GM06990 (cell line): ENCODE results near the gene TUB.

ENCODE experiments used
- DNase-seq: peaks from one replicate; pipeline ENCODE4 v3.0.0-alpha.2; 2011; ENCODE audit not compliant: insufficient read length; ENCODE audit errors: extremely low read depth
- H3K27me3 ChIP-seq: replicated peaks from 2 replicates; pipeline ENCODE4 v1.6.0; 2011; ENCODE audit warnings: low read length; ENCODE audit not compliant: control insufficient read depth, insufficient read depth
- H3K36me3 ChIP-seq: 2 replicates; pipeline ENCODE4 v1.5.1; 2011; ENCODE audit warnings: low read length; ENCODE audit not compliant: control insufficient read depth, insufficient read depth
- H3K4me3 ChIP-seq: replicated peaks from 2 replicates; pipeline ENCODE4 v1.5.1; 2011; ENCODE audit warnings: low read depth, mild to moderate bottlenecking, control low read depth, low read length
- TF ChIP-seq, protein P1 (sequence below): IDR thresholded peaks from 2 replicates; pipeline ENCODE4 v1.5.1; 2011; ENCODE audit warnings: low read length, control low read depth, mild to moderate bottlenecking, inconsistent platforms; ENCODE audit not compliant: insufficient read depth, poor library complexity, severe bottlenecking

Gene TUB

DNA sequence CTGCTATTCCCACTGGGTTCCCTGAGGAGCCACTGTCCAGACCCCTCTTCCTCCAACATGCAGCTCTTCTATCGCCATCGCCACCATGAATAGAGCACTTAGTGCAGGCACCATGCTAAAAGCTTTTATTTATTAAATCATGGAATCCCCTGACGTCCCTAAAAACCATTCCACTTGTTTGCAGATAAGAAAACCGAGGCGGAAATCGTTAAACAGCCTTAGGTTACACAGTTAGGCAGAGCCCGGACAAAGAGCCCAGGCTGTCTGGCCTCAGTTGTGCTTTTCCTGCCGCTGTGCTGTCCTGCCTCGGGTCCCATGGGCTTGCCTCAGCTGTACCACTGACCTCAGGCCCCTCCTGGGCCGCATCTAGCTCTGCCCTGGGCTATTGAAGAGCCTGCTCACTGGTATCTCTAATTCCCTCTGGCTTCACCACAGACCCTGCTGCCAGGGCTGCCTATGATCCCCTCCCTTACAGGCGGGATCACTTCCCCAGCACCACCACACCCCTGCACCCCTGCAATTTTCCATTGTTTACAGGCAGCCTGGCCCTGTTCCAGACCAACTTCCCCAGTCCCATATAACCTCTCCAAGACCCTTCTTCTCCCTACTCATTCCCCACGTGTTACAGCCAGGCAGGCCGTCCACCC is 13.0 kb upstream of the TUB start:
- no peaks in the 10 kb centered on the region for H3K36me3 ChIP-seq
- DNase-seq: no peak
- peaks cover 6% of the 10 kb centered on the region; the same call in 1 of the 2 replicates for H3K27me3 ChIP-seq
- TF ChIP-seq, protein P1, sequence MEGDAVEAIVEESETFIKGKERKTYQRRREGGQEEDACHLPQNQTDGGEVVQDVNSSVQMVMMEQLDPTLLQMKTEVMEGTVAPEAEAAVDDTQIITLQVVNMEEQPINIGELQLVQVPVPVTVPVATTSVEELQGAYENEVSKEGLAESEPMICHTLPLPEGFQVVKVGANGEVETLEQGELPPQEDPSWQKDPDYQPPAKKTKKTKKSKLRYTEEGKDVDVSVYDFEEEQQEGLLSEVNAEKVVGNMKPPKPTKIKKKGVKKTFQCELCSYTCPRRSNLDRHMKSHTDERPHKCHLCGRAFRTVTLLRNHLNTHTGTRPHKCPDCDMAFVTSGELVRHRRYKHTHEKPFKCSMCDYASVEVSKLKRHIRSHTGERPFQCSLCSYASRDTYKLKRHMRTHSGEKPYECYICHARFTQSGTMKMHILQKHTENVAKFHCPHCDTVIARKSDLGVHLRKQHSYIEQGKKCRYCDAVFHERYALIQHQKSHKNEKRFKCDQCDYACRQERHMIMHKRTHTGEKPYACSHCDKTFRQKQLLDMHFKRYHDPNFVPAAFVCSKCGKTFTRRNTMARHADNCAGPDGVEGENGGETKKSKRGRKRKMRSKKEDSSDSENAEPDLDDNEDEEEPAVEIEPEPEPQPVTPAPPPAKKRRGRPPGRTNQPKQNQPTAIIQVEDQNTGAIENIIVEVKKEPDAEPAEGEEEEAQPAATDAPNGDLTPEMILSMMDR: no peak
- no peak overlapping the region for H3K4me3 ChIP-seq

DNA sequence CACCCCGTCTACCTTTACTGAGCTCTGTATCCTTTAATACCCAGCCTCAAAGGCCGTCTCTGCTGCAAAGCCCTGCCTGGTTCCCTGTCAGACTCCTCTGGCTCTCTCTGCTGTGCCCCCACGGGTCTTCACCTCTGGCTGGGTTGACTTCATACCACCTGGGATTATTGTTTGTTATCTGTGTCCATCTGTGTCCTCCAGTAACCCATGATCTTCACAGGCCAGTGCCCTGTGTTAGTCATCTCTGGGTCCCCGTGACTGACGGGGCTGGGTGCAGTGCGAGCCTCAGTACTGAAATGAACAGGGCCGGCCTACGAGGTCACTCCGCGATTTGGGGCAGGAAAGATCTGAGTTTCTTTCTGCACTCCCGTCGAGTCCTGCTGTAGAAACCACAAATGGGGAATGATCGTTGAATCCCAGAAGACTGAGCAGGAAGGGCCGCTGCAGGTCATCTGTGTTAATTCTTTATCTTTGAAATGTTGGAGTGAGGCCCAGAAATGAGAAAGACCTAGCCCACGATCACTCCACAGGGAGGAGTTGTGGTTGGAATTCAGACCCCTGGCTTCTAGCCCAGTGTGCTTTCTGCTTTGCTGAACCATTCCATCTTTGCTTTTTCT is 12.3 kb upstream of the TUB start:
- no peak overlapping the region for H3K4me3 ChIP-seq
- no peak for DNase-seq

DNA sequence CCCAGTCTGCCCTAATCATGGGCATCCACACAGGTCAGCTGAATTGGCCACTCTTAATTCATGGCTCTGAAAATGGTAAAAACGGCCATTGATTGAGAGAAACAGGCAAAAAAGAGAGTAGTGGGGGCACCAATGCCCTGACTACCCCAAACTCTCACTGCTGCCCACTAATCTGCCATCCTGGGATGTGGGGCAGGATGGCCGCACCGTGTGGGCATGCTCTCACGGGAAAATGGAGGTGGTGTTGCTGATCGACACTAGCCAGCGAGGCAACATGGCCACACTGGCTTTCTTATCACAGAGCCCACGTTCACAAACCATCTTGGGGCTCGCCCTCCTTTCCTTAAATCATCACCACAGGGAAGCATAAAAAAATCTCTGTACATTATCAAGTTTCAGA is 11.2 kb upstream of the TUB start:
- no peak overlapping the region for H3K4me3 ChIP-seq
- no peaks in the 10 kb centered on the region for H3K36me3 ChIP-seq
- H3K27me3 ChIP-seq: peaks cover 6% of the 10 kb centered on the region; the same call in 1 of the 2 replicates
- DNase-seq: no peak
- TF ChIP-seq, protein P1: no peak

More for the DNA sequence above, 12.3 kb upstream of the TUB start:
- TF ChIP-seq, protein P1: no peak
- Histone ChIP-seq H3K27me3 (peaks cover 6% of the 10 kb centered on the region; the same call in 1 of the 2 replicates), H3K36me3 (no peaks in the 10 kb centered on the region)

GRCh38 chr11:8070417-8071115 is 10.4 kb upstream of the TUB start:
- TF ChIP-seq, protein P1: peak; percentile 41
- Histone ChIP-seq H3K36me3 (no peaks in the 10 kb centered on the region), H3K4me3 (no peak overlapping the region), H3K27me3 (peaks cover 6% of the 10 kb centered on the region; the same call in 1 of the 2 replicates)
- DNase-seq: no peak

DNA sequence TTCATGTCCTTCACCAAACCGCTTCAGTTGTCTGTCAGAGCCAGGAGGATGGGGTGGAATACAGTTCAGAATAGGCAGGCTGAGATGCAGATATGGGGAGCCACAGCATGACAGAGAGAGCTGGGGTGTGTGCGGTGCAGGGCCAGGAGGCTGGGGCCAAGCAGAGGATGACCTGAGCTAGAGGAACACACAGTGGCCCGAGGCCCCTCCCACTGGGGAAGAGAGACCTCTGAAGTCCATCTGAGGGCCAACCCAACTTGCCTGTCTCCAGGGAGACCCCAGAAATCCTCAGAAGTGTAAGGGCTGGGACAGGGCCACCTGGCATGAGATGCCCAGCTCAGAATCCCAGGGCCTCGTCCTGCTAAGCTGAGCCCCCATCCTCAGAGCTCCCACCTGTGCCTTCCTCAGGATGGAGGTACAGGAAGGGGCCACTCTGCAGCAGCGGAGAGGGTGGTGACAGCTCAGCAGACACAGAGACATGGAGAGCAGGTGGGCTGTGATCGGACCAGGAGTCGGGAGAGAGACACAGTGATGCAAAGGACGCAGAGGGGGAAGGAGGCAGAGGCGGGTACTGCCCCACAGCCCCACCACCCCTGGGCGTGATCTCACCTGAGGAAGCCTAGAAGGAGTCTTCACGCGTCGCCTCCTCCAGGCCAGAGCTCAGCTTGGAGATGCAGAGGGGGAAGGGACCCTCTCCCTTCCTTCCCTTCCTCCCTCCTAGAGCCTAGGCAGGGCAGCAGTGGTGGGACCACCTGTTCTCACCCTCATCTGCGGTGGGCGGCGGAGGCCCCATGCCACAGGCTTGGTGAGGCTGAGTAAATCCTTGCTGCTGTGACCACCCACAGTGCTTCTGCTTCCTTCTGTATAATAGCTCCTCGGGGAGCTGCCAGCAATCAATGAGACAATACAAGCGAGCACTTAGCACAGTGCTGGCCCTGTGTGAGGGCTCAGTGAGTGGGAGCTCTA is 9.1 kb upstream of the TUB start:
- no peak for DNase-seq
- H3K4me3 ChIP-seq: no peak overlapping the region
- H3K36me3 ChIP-seq: no peaks in the 10 kb centered on the region
- TF ChIP-seq, protein P1: no peak
- peaks cover 8% of the 10 kb centered on the region for H3K27me3 ChIP-seq
